Erythroblast (primary cell): ENCODE results near the gene CBLN4.

Experiments used
- DNase-seq, 2 experiments: peaks; one replicate each; lab custom pipeline; 2025; lab: John Stamatoyannopoulos, UW
- GATA1 ChIP-seq: IDR thresholded peaks from 2 replicates; pipeline ENCODE4 v1.6.1; 2011; ENCODE audit warnings: low read depth, mild to moderate bottlenecking, control low read depth, low read length, moderate library complexity
- POLR2A ChIP-seq: IDR thresholded peaks from 2 replicates; pipeline ENCODE4 v1.6.1; 2011; ENCODE audit warnings: mild to moderate bottlenecking, low read length

The CBLN4 gene

DNA sequence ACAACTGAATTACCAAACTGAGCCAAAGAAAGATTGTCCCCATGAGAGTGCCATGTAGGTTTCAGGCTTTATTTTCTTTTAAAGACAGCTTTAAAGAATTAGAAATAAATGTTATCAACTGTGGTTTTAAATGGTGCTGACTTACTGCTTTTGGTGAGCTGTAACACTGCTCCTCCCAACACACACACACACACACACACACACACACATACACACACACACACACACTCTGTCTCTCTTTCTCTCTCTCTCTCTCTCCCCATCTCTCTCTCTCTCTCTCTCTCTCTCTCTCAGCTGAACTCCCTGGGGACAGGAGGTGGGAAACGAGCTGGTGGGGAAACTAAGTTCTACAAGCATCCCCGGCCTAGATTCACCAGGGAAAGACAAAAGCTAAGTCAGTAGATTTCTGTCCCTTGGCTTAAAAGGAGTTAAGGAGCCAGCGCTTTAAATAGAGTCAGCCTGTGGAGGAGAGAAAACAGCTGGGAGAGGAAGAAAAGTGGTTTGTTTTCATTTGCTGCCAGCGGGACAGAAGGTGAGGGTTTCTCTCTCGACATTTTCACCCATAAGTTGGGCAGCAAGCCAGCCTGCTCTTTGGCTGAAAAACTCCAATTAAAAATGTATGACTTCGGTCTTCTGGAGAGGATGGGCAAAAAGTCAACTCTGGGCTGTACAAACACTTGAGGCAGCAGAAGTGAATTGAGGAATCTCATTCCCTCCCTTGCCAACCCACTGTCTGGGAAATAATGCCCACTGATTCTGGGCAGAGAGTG, 27.4 kb downstream of the CBLN4 start:
- no peak for TF ChIP-seq POLR2A
- no peak for TF ChIP-seq GATA1
- DNase-seq = no peak

- DNase-seq = no peak
Observed at GRCh38 chr20:55974491-55975202, 30.7 kb downstream of the CBLN4 start.

DNA sequence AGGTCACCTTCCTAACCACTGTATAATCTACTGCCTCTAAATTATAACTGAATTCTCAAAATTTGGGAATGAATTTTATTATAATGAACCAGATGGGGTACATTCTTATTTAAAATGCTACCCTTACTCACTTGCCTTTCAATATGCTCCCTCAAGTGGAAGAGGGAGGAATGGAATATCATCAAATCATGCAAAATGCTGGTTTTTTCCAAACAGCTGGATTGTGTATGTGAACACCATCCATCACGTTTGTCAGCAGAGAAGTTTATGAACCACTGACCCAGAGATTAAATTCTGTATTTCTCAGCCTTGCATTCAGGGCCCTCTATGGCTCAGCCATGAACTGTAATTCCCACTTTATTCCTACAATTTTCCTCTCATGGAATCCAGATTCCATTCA, 40.5 kb downstream of the CBLN4 start:
- DNase-seq = no peak
- TF ChIP-seq GATA1 (no peak), POLR2A (no peak)

More at GRCh38 chr20:55974491-55975202, 30.7 kb downstream of the CBLN4 start:
- TF ChIP-seq POLR2A = no peak
- no peak for TF ChIP-seq GATA1

GRCh38 chr20:55961376-55962330, 43.7 kb downstream of the CBLN4 start:
- no peak for DNase-seq
- TF ChIP-seq POLR2A = no peak
- TF ChIP-seq GATA1 = no peak

DNA sequence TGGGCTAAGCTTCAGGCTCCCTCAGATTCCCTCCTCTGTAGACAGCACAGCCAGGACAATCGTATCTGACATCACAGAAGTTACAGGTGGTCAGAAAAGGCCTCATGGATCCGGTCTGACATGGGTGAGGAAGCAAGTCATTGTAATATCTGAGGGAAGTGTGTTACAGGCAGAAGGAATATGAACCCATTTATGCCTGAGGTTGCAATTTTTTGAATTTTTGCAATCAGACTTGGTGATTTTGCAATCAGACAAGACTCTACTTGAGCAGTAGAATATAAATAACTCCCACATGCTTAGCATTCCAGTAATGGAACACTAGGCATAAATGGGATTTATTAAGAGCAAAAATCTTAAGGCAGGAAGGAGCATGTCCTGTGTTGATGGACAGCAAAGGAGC, 52.1 kb downstream of the CBLN4 start:
- TF ChIP-seq POLR2A (no peak), GATA1 (no peak)

DNA sequence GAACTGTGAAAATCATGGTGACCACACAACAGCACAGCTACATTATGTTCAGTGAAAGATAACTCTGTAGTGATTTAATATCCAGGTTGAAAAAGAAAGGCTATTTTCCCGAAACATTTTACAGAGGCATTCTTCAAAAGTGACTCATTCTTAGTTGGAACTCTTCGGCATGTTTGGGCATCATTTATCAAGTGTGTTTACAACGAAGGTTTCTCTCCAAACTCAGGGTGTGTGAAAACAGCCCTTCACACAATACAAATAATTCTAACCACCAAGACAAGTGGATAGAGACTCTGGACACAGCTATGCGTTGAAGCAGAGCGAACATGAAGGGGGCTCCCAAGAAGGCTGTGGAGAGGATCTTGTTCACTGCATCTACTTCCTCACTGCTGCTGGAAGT, 57.6 kb downstream of the CBLN4 start:
- no peak for TF ChIP-seq GATA1
- no peak for TF ChIP-seq POLR2A
- no peak for DNase-seq

More for the DNA sequence above, 52.1 kb downstream of the CBLN4 start:
- no peak for DNase-seq
